GM12878 (cell line): ENCODE results near the gene IGSF8. TPM values are rescaled to one million over a fixed set of nuclear protein-coding genes. Genes with fewer than 3 reads are reported as not detected.

ENCODE experiments used
- ATAC-seq: fragments of 200-7000 bp; cut with Tn5 transposase; 3 replicates; pipeline ENCODE4 v1.9.1; 2020; ENCODE audit warnings: mild to moderate bottlenecking, moderate library complexity
- BruUV-seq: library from RNA; stranded (reverse); fragments of 400-500 nt; replicated peaks from 2 replicates; lab custom pipeline; 2021; lab: Mats Ljungman, UMichigan
- CTCF ChIA-PET: fragments of 300-600 bp; sonication (Branson Sonifier 250); formaldehyde crosslinking; extraction: SDS; loops from one replicate; lab custom pipeline; 2021; ENCODE audit warnings: inconsistent platforms; lab: Yijun Ruan, JAX
- POLR2A ChIA-PET: fragments of 350-600 bp; formaldehyde crosslinking; extraction: SDS; loops from one replicate; lab custom pipeline; 2021; ENCODE audit warnings: inconsistent platforms; lab: Charles Lee
- RAD21 ChIA-PET: fragments of 300-600 bp; sonication (Branson Sonifier 250); formaldehyde crosslinking; loops from one replicate; lab custom pipeline; 2023; ENCODE audit warnings: antibody characterized with exemption; ENCODE audit not compliant: unreplicated experiment; lab: Charles Lee
- SMC1A ChIA-PET: fragments of 300-600 bp; sonication (Branson Sonifier 250); formaldehyde crosslinking; loops from one replicate; lab custom pipeline; 2023; ENCODE audit not compliant: unreplicated experiment, uncharacterized antibody; lab: Charles Lee
- DNase-seq: peaks from one replicate; pipeline ENCODE4 v3.0.0-alpha.2; 2011; ENCODE audit warnings: low read depth, low spot score
- FAIRE-seq: peaks from 3 replicates; lab custom pipeline; 2011; peaks lifted over from hg19 to GRCh38; lab: Jason Lieb, UNC
- H2AFZ ChIP-seq: 2 replicates; pipeline ENCODE4 v1.6.0; 2011; ENCODE audit warnings: low read depth, low read length, control low read depth; ENCODE audit not compliant: control insufficient read depth
- H3K27ac ChIP-seq: 2 replicates; pipeline ENCODE4 v1.5.1; 2011; ENCODE audit warnings: control low read depth; ENCODE audit not compliant: control insufficient read depth, insufficient read depth
- H3K27me3 ChIP-seq, 2 experiments: replicated peaks in 1 of 2; 2 replicates each; pipeline versions ENCODE4 v1.6.0 to v1.6.1; 2011; ENCODE audit warnings: low read length in 1 of 2; ENCODE audit not compliant: control insufficient read depth in 2 of 2, insufficient read depth in 2 of 2
- H3K36me3 ChIP-seq, 2 experiments: 2 replicates each; pipeline ENCODE4 v1.5.1; 2011; ENCODE audit warnings: low read length in 1 of 2; ENCODE audit not compliant: control insufficient read depth in 2 of 2, insufficient read depth in 2 of 2
- H3K4me1 ChIP-seq: 2 replicates; pipeline ENCODE4 v1.6.1; 2011; ENCODE audit warnings: mild to moderate bottlenecking, low read length, moderate library complexity, mixed read lengths; ENCODE audit not compliant: control insufficient read depth, insufficient read depth
- H3K4me2 ChIP-seq: 2 replicates; pipeline ENCODE4 v1.6.0; 2011; ENCODE audit warnings: control low read depth; ENCODE audit not compliant: control insufficient read depth, insufficient read depth
- H3K4me3 ChIP-seq: fragments of 200-600 bp; sonication (generic); 2 replicates; pipeline ENCODE4 v1.5.1; 2016
- H3K79me2 ChIP-seq: 2 replicates; pipeline ENCODE4 v1.6.0; 2011; ENCODE audit warnings: low read length; ENCODE audit not compliant: control insufficient read depth, insufficient read depth
- H3K9ac ChIP-seq: 2 replicates; pipeline ENCODE4 v1.8.0; 2011; ENCODE audit warnings: low read length, control low read depth, mixed read lengths; ENCODE audit not compliant: control insufficient read depth, insufficient read depth
- H3K9me3 ChIP-seq: replicated peaks from 3 replicates; pipeline ENCODE4 v1.5.1; 2011; ENCODE audit warnings: mild to moderate bottlenecking, low read length; ENCODE audit not compliant: control insufficient read depth, insufficient read depth
- H4K20me1 ChIP-seq: 2 replicates; pipeline ENCODE4 v1.6.0; 2011; ENCODE audit not compliant: control insufficient read depth, insufficient read depth
- BCL11A ChIP-seq: IDR thresholded peaks from 2 replicates; pipeline ENCODE4 v1.6.1; 2011; ENCODE audit warnings: low read depth, low read length
- CBFB ChIP-seq: IDR thresholded peaks from 2 replicates; pipeline ENCODE4 v1.6.1; 2016; ENCODE audit warnings: antibody characterized with exemption, low read depth
- E4F1 ChIP-seq: fragments of 450-650 bp; IDR thresholded peaks from 2 replicates; pipeline ENCODE4 v1.6.1; 2018; ENCODE audit warnings: borderline replicate concordance, mild to moderate bottlenecking; ENCODE audit not compliant: partially characterized antibody
- EED ChIP-seq: sonication (generic); IDR thresholded peaks from 2 replicates; pipeline ENCODE4 v1.6.1; 2016; ENCODE audit warnings: antibody characterized with exemption, low read depth
- EGR1 ChIP-seq, 2 experiments: IDR thresholded peaks; 1 replicate in 1 of 2; 2 replicates in 1 of 2; pipeline ENCODE4 v1.6.1; 2011 to 2012; ENCODE audit warnings: low read depth in 2 of 2, low read length in 2 of 2, borderline replicate concordance in 1 of 2, mild to moderate bottlenecking in 1 of 2, moderate library complexity in 1 of 2
- ETV6 ChIP-seq, 2 experiments: fragments of 450-650 bp in 1 of 2; IDR thresholded peaks in 1 of 2; conservative IDR thresholded peaks in 1 of 2; 2 replicates each; pipeline ENCODE4 v1.6.1; 2014; ENCODE audit warnings: antibody characterized with exemption in 1 of 2, borderline replicate concordance in 1 of 2, low read depth in 1 of 2, mild to moderate bottlenecking in 1 of 2, moderate library complexity in 1 of 2
- HCFC1 ChIP-seq: fragments of 150-350 bp; IDR thresholded peaks from 2 replicates; pipeline ENCODE4 v1.6.1; 2014; ENCODE audit warnings: low read length
- KAT2A ChIP-seq: conservative IDR thresholded peaks from 2 replicates; pipeline ENCODE4 v1.6.1; 2011; ENCODE audit warnings: low read depth, low read length; ENCODE audit not compliant: control insufficient read depth
- KLF5 ChIP-seq: fragments of 450-650 bp; IDR thresholded peaks from 2 replicates; pipeline ENCODE4 v1.6.1; 2014; ENCODE audit warnings: mild to moderate bottlenecking; ENCODE audit not compliant: partially characterized antibody
- LARP7 ChIP-seq: fragments of 450-650 bp; IDR thresholded peaks from 2 replicates; pipeline ENCODE4 v1.6.1; 2017; ENCODE audit warnings: mild to moderate bottlenecking
- NFYB ChIP-seq: IDR thresholded peaks from 2 replicates; pipeline ENCODE4 v1.6.1; 2011; ENCODE audit warnings: low read depth, mild to moderate bottlenecking, low read length, improper control_type of control experiment, moderate library complexity; ENCODE audit not compliant: insufficient read depth
- NRF1 ChIP-seq: conservative IDR thresholded peaks from 2 replicates; pipeline ENCODE4 v1.6.1; 2011; ENCODE audit warnings: mild to moderate bottlenecking, low read depth, low read length, improper control_type of control experiment
- PAX5 ChIP-seq: IDR thresholded peaks from 2 replicates; pipeline ENCODE4 v1.6.1; 2011; ENCODE audit warnings: low read depth, low read length, borderline replicate concordance
- POLR2A ChIP-seq: IDR thresholded peaks from 2 replicates; pipeline ENCODE4 v1.6.1; 2011; ENCODE audit warnings: low read depth, mild to moderate bottlenecking, low read length
- POLR2AphosphoS2 ChIP-seq: IDR thresholded peaks from 2 replicates; pipeline ENCODE4 v1.6.1; 2011; ENCODE audit warnings: low read depth, mild to moderate bottlenecking, low read length, improper control_type of control experiment, moderate library complexity
- RAD21 ChIP-seq: IDR thresholded peaks from 2 replicates; pipeline ENCODE4 v1.6.1; 2011; ENCODE audit warnings: mild to moderate bottlenecking, low read depth, low read length, moderate library complexity; ENCODE audit not compliant: insufficient read depth
- SMAD1 ChIP-seq: fragments of 450-650 bp; IDR thresholded peaks from 2 replicates; pipeline ENCODE4 v1.6.1; 2018; ENCODE audit warnings: mild to moderate bottlenecking, low read depth; ENCODE audit not compliant: partially characterized antibody
- SRF ChIP-seq, 2 experiments: IDR thresholded peaks; 2 replicates each; pipeline ENCODE4 v1.6.1; 2011; ENCODE audit warnings: low read depth in 2 of 2, low read length in 2 of 2, mild to moderate bottlenecking in 1 of 2, moderate library complexity in 1 of 2
- STAT1 ChIP-seq: fragments of 450-650 bp; conservative IDR thresholded peaks from 2 replicates; pipeline ENCODE4 v1.6.1; 2014; ENCODE audit warnings: antibody characterized with exemption, mild to moderate bottlenecking
- ZNF622 ChIP-seq: fragments of 450-650 bp; IDR thresholded peaks from 2 replicates; pipeline ENCODE4 v1.6.1; 2017; ENCODE audit warnings: mild to moderate bottlenecking, inconsistent platforms
- WGBS: methylation state at CpG from one replicate; pipeline ENCODE4 v1.1.6; 2016; ENCODE audit warnings: low lambda C conversion rate; ENCODE audit not compliant: insufficient replicate concordance, insufficient coverage; ENCODE audit errors: missing lambda C conversion rate; 5-methylcytosine and 5-hydroxymethylcytosine counted together
- in situ Hi-C: fragments of 300-500 bp; cut with MboI; formaldehyde crosslinking; loops from 9 replicates; pipeline ENCODE4 v1.14.3; 2018; ENCODE audit warnings: mixed read lengths
- intact Hi-C: fragments of 100-400 bp; cut with micrococcal nuclease; formaldehyde crosslinking; loops from one replicate; pipeline ENCODE4 v1.14.2; 2022; ENCODE audit not compliant: unreplicated experiment
- polyA plus RNA-seq, 11 experiments: library from polyadenylated mRNA; depleted of rRNA in 4 of 11; unstranded in 6 of 11; stranded (reverse) in 5 of 11; fragments of >200 nt; fragmentation: Nextera tagmentation in 4 of 11; fragmentation: Illumina TruSeq in 1 of 11; extraction: Ambion mirVana in 4 of 11; extraction: Trizol in 1 of 11; gene quantifications; 1 replicate in 1 of 11; 2 replicates in 10 of 11; pipeline versions ENCODE4 v1.2.1 to v1.2.3, GENCODE V29; 2011 to 2016; ENCODE audit warnings: inconsistent platforms in 2 of 11, missing spikeins in 2 of 11, low read depth in 1 of 11
- total RNA-seq, 4 experiments: library from RNA; depleted of rRNA in 3 of 4; stranded (reverse); fragments of >200 nt in 3 of 4; fragmentation: Illumina TruSeq in 1 of 4; extraction: Trizol in 1 of 4; gene quantifications; 2 replicates each; pipeline versions ENCODE4 v1.2.1 to v1.2.3, GENCODE V29; 2013 to 2021

Gene IGSF8
- total and polyA plus RNA-seq, 10 of the 15 experiments (the other 5 are each of a cell fraction or from before 2014, with no cell fraction given): 0.64 to 24.7 (median 13.9) TPM

GRCh38 chr1:160130939-160131338 is 32.5 kb upstream of the IGSF8 start (continued):
- TF ChIP-seq STAT1 (no peak), POLR2AphosphoS2 (no peak), EED (no peak), NFYB (no peak), BCL11A (no peak), ETV6 (conservative IDR thresholded peaks at IDR 0.05 in 1 of 2, IDR thresholded peaks at IDR 0.05 in 1 of 2; ENCODE audit: borderline replicate concordance in 1 of 2, low read depth in 1 of 2) (no peak), POLR2A (no peak), PAX5 (no peak), EGR1 (IDR thresholded peaks at IDR 0.05; ENCODE audit: borderline replicate concordance in 1 of 2, low read depth in 2 of 2, low read length in 2 of 2) (no peak), LARP7 (no peak)

- 11% methylated on average over 5 of the region's 5 CpGs for WGBS
- Histone ChIP-seq H3K27ac (no peak overlapping the region), H4K20me1 (no peaks in the 10 kb centered on the region), H3K4me1 (no peaks in the 10 kb centered on the region), H3K4me3 (no peak overlapping the region), H3K27me3 (0 out of 4 replicates have a peak, but pooled peaks cover 1 to 2% of the 10 kb centered on the region in 2 experiments)
- POLR2A ChIA-PET: no interaction called here
- FAIRE-seq: no peak
- in situ Hi-C loops: no loop called here
- BruUV-seq: no TSS peak
- no peak for TF ChIP-seq ZNF622
- TF ChIP-seq SMAD1: no peak
- no peak for TF ChIP-seq NRF1
- no peak for TF ChIP-seq NFYB
- no peak for TF ChIP-seq HCFC1
- no peak for TF ChIP-seq E4F1
- no peak for TF ChIP-seq EGR1 (IDR thresholded peaks at IDR 0.05; ENCODE audit: borderline replicate concordance in 1 of 2, low read depth in 2 of 2, low read length in 2 of 2)
- TF ChIP-seq CBFB: no peak
- no peak for TF ChIP-seq KLF5
- no peak for TF ChIP-seq KAT2A
- no peak for TF ChIP-seq RAD21
- no peak for TF ChIP-seq SRF (IDR thresholded peaks at IDR 0.05; ENCODE audit: low read depth in 2 of 2, low read length in 2 of 2)
- TF ChIP-seq, all 136 proteins: peak for 0
- ATAC-seq: no peak
- Histone ChIP-seq H3K4me2 (no peak overlapping the region), H3K9me3 (no peaks in the 10 kb centered on the region), H3K9ac (no peak overlapping the region), H3K79me2 (no peaks in the 10 kb centered on the region), H2AFZ (no peak overlapping the region), H3K36me3 (no peaks in the 10 kb centered on the region)
- CTCF ChIA-PET: interaction anchor here (1.4 kb wide), 1 partner anchor 36 kb away, joined by 3 read pairs; no protein-coding TSS in a partner anchor
- intact Hi-C loops: no loop called here
- RAD21 ChIA-PET: no interaction called here
- SMC1A ChIA-PET: no interaction called here
- no peak for DNase-seq
These were observed 32.1 kb upstream of the IGSF8 start for GRCh38 chr1:160130486-160130885.
